ENCODE measurements around the gene C2orf66. TPM values are rescaled to one million over a fixed set of nuclear protein-coding genes. Genes with fewer than 3 reads are reported as not detected.

Gene C2orf66
- total RNA-seq, 1 donor from 2014 or later = 0.27 TPM

- no peak for TF ChIP-seq CTCF (IDR thresholded peaks at IDR 0.05)
- no peak for DNase-seq (ENCODE audit: extremely low spot score, unreplicated experiment)
- H3K27me3 Mint-ChIP-seq (ENCODE audit: unreplicated experiment) = no peaks in the 10 kb centered on the region
These were observed 21.5 kb upstream of the C2orf66 start for GRCh38 chr2:196830701-196831100.

GRCh38 chr2:196827356-196827755 lies 18.2 kb upstream of the C2orf66 start:
- no peaks in the 10 kb centered on the region for H3K27me3 Mint-ChIP-seq (ENCODE audit: unreplicated experiment)
- no peak overlapping the region for H3K4me3 Mint-ChIP-seq (ENCODE audit: unreplicated experiment)
- H3K9me3 Mint-ChIP-seq (ENCODE audit: unreplicated experiment) = no peaks in the 10 kb centered on the region
- peaks cover 10% of the 10 kb centered on the region for H3K4me1 Mint-ChIP-seq (ENCODE audit: unreplicated experiment)
- no peak for TF ChIP-seq CTCF (IDR thresholded peaks at IDR 0.05)
- peaks cover 3% of the 10 kb centered on the region for H3K36me3 Mint-ChIP-seq (ENCODE audit: unreplicated experiment)
- DNase-seq (ENCODE audit: extremely low spot score, unreplicated experiment) = no peak
- H3K27ac Mint-ChIP-seq (ENCODE audit: unreplicated experiment) = no peak overlapping the region

More at GRCh38 chr2:196830701-196831100, 21.5 kb upstream of the C2orf66 start:
- Mint-ChIP-seq H3K36me3 (ENCODE audit: unreplicated experiment) (peaks cover 3% of the 10 kb centered on the region), H3K9me3 (ENCODE audit: unreplicated experiment) (no peaks in the 10 kb centered on the region), H3K4me1 (ENCODE audit: unreplicated experiment) (no peaks in the 10 kb centered on the region), H3K4me3 (ENCODE audit: unreplicated experiment) (no peak overlapping the region), H3K27ac (ENCODE audit: unreplicated experiment) (no peak overlapping the region)

- Mint-ChIP-seq H3K36me3 (ENCODE audit: unreplicated experiment) (no peaks in the 10 kb centered on the region), H3K4me3 (ENCODE audit: unreplicated experiment) (no peak overlapping the region), H3K9me3 (ENCODE audit: unreplicated experiment) (peaks cover 19% of the 10 kb centered on the region), H3K27ac (ENCODE audit: unreplicated experiment) (no peak overlapping the region), H3K4me1 (ENCODE audit: unreplicated experiment) (peaks cover 10% of the 10 kb centered on the region), H3K27me3 (ENCODE audit: unreplicated experiment) (no peaks in the 10 kb centered on the region)
- DNase-seq (ENCODE audit: extremely low spot score, unreplicated experiment) = no peak
- TF ChIP-seq CTCF (IDR thresholded peaks at IDR 0.05) = no peak
These were observed 14.8 kb upstream of the C2orf66 start for GRCh38 chr2:196823750-196824522.

DNA sequence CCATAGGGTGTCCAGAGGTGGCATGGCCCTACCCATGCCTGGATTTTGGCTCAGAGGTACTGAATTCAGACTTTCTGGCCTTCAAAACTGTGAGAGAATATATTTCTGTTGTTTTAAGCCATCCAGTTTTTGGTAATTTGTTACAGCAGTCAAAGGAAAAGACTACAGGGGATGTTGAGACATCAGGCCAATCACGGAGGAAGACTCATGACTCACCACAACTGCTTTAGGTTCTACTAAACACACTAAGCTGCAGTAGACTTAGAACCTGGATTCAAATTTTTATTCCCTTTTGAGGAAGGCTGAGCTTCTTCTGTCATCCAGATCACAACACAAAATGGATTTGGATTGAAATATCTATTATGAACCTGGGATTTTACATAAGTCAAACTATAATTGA lies 12.0 kb upstream of the C2orf66 start:
- no peak overlapping the region for H3K4me3 Mint-ChIP-seq (ENCODE audit: unreplicated experiment)
- H3K4me1 Mint-ChIP-seq (ENCODE audit: unreplicated experiment) = peaks cover 10% of the 10 kb centered on the region
- DNase-seq (ENCODE audit: extremely low spot score, unreplicated experiment) = no peak
- peaks cover 3% of the 10 kb centered on the region for H3K36me3 Mint-ChIP-seq (ENCODE audit: unreplicated experiment)
- H3K9me3 Mint-ChIP-seq (ENCODE audit: unreplicated experiment) = peaks cover 25% of the 10 kb centered on the region
- H3K27ac Mint-ChIP-seq (ENCODE audit: unreplicated experiment) = no peak overlapping the region
- TF ChIP-seq CTCF (IDR thresholded peaks at IDR 0.05) = no peak
- H3K27me3 Mint-ChIP-seq (ENCODE audit: unreplicated experiment) = no peaks in the 10 kb centered on the region

- peaks cover 2% of the 10 kb centered on the region for H3K4me1 Mint-ChIP-seq (ENCODE audit: unreplicated experiment)
- peaks cover 43% of the 10 kb centered on the region for H3K27me3 Mint-ChIP-seq (ENCODE audit: unreplicated experiment)
- H3K27ac Mint-ChIP-seq (ENCODE audit: unreplicated experiment) = no peak overlapping the region
These were observed 981 bp downstream of the C2orf66 start for GRCh38 chr2:196808083-196808665.

More at GRCh38 chr2:196808083-196808665, 981 bp downstream of the C2orf66 start:
- no peak for DNase-seq (ENCODE audit: extremely low spot score, unreplicated experiment)
- no peaks in the 10 kb centered on the region for H3K9me3 Mint-ChIP-seq (ENCODE audit: unreplicated experiment)
- no peaks in the 10 kb centered on the region for H3K36me3 Mint-ChIP-seq (ENCODE audit: unreplicated experiment)
- no peak overlapping the region for H3K4me3 Mint-ChIP-seq (ENCODE audit: unreplicated experiment)
- no peak for TF ChIP-seq CTCF (IDR thresholded peaks at IDR 0.05)

Measured in osteocyte (in vitro differentiated cells).